Posterior vena cava (tissue), 2 donors: ENCODE data around the gene NDUFS5. TPM values are rescaled to one million over a fixed set of nuclear protein-coding genes. Genes with fewer than 3 reads are reported as not detected.

ENCODE experiments used
- total RNA-seq, 2 donors: library from RNA; stranded (reverse); fragmentation: NEBNext Ultra II Directional; extraction: Animal tissue kit (Norgen Biotek cat#: 25700); gene quantifications; one replicate each; pipeline ENCODE4 v1.2.1, GENCODE V29; 2021
- donor health status: DM: yes; HTN: yes; CAD: no.
- donor health status: DM: yes; HTN: yes; CAD: no.

Gene NDUFS5
- total RNA-seq, 2 donors from 2014 or later, result 203 to 208 TPM

Other genes with a start within 250 kb of the NDUFS5 start
- 10 to 100 TPM; 29.2 to 37.2 TPM for gene RRAGC, start 166.6 kb upstream of the NDUFS5 start, total RNA-seq
- 10 to 100 TPM; 10.2 to 12.1 TPM for gene MYCBP, start 153.0 kb upstream of the NDUFS5 start, total RNA-seq
- gene GJA9, start 144.8 kb upstream of the NDUFS5 start, total RNA-seq, result not detected
- gene RHBDL2, start 84.5 kb upstream of the NDUFS5 start, total RNA-seq, result 1 to 10 TPM in 1 of 2 donors, not detected in 1; 1.2 TPM
- gene AKIRIN1, start 35.1 kb upstream of the NDUFS5 start, total RNA-seq, result 10 to 100 TPM; 51.7 to 66.8 TPM
- gene MACF1, start 178.3 kb downstream of the NDUFS5 start, total RNA-seq, result 100 to 1,000 TPM; 596 to 609 TPM